Ecto neural progenitor cell (in vitro differentiated cells): ENCODE measurements around the gene HHAT.

ENCODE experiments used
- DNase-seq: peaks from one replicate; pipeline ENCODE4 v3.0.0-alpha.2; 2018; ENCODE audit warnings: low spot score

The HHAT gene

GRCh38 chr1:210328746-210329503 is at the start of gene HHAT:
HHAT (plus strand) TSS chr1:210328902; CDS start chr1:210348976, 20,074 bp downstream.
- peak; percentile 82 for DNase-seq

- no peak for DNase-seq
Observed at GRCh38 chr1:210280221-210280620, 48.5 kb upstream of the HHAT start.

GRCh38 chr1:210288116-210288515 is 40.6 kb upstream of the HHAT start:
- DNase-seq = no peak

GRCh38 chr1:210289248-210289647 is 39.5 kb upstream of the HHAT start:
- no peak for DNase-seq

- DNase-seq = no peak
Observed at GRCh38 chr1:210291081-210291764, 37.5 kb upstream of the HHAT start.

- no peak for DNase-seq
Observed at GRCh38 chr1:210291786-210292230, 36.9 kb upstream of the HHAT start.

GRCh38 chr1:210292231-210292871 is 36.4 kb upstream of the HHAT start:
- peak; percentile 89 for DNase-seq

- DNase-seq = no peak
Observed at GRCh38 chr1:210293171-210293607, 35.5 kb upstream of the HHAT start.

- peak; percentile 82 for DNase-seq
Observed at GRCh38 chr1:210294999-210295745, 33.5 kb upstream of the HHAT start.

GRCh38 chr1:210296682-210297081 is 32.0 kb upstream of the HHAT start:
- DNase-seq = no peak

- no peak for DNase-seq
Observed at GRCh38 chr1:210298296-210298695, 30.4 kb upstream of the HHAT start.

- no peak for DNase-seq
Observed at GRCh38 chr1:210298936-210299335, 29.8 kb upstream of the HHAT start.

GRCh38 chr1:210299501-210299900 is 29.2 kb upstream of the HHAT start:
- no peak for DNase-seq

GRCh38 chr1:210300923-210301614 is 27.6 kb upstream of the HHAT start:
- no peak for DNase-seq

- no peak for DNase-seq
Observed at GRCh38 chr1:210301615-210302000, 27.1 kb upstream of the HHAT start.

GRCh38 chr1:210302501-210302900 is 26.2 kb upstream of the HHAT start:
- no peak for DNase-seq

GRCh38 chr1:210303391-210303790 is 25.3 kb upstream of the HHAT start:
- DNase-seq = no peak

- DNase-seq = no peak
Observed at GRCh38 chr1:210310562-210311153, 18.0 kb upstream of the HHAT start.

- DNase-seq = no peak
Observed at GRCh38 chr1:210311726-210312493, 16.8 kb upstream of the HHAT start.

- no peak for DNase-seq
Observed at GRCh38 chr1:210313046-210313595, 15.6 kb upstream of the HHAT start.
